Articular chondrocyte of knee joint (primary cell): Measurements from ENCODE around the gene MS4A13. TPM values are rescaled to one million over a fixed set of nuclear protein-coding genes. Genes with fewer than 3 reads are reported as not detected.

Source experiments
- total RNA-seq: library from RNA; depleted of rRNA; stranded (reverse); fragments of >200 nt; gene quantifications from 2 replicates; pipeline ENCODE4 v1.2.3, GENCODE V29; 2012

MS4A13 gene
- total RNA-seq: not detected in 2 replicates

GRCh38 chr11:60515144-60515855 is at the start of gene MS4A13:
TSS of gene MS4A13 (plus strand) at chr11:60515392. CDS start at chr11:60518084, 2,692 bp downstream.

DNA sequence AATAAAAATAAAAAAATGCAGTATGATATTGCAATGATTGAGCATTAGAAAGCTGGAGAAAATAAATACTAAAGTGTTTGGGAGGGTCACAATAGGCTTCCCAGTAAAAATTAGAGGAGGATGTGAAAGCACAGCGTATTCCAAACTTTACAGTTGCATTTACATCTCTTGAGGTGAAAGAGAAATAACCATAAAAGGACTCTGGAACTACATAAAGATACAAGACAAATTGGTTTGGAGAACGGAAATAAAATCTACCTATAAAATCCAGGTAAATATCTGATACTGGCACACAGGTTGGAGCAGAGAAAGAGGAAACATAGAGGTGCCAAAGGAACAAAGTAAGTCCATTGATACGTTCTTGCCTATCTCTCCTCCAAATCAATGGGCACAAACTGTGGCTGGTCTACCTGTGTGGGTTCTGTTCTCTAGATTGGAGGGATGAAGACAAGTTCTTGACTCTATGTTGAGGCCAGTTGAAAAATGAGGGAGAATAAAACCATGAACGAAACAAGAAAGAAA is 22.6 kb upstream of the MS4A13 start, which contains the start of gene MS4A12:
MS4A12 (plus strand) TSS at position 291 of the 522 bp plus-strand sequence. CDS start 4,541 bp downstream, outside the sequence.

Other genes starting within 250 kb of the MS4A13 start
- gene MS4A4A, start 234.7 kb upstream of the MS4A13 start, total RNA-seq: not detected in 2 replicates
- not detected in 2 replicates for gene MS4A6E, start 188.1 kb upstream of the MS4A13 start, total RNA-seq
- gene MS4A7, start 136.9 kb upstream of the MS4A13 start, total RNA-seq: not detected in 2 replicates
- not detected in 2 replicates for gene MS4A14, start 118.9 kb upstream of the MS4A13 start, total RNA-seq
- not detected in 2 replicates for gene MS4A5, start 85.8 kb upstream of the MS4A13 start, total RNA-seq
- not detected in 2 replicates for gene MS4A1, start 59.5 kb upstream of the MS4A13 start, total RNA-seq
- not detected in 2 replicates for gene MS4A12, start 22.6 kb upstream of the MS4A13 start, total RNA-seq
- gene MS4A8, start 184.2 kb downstream of the MS4A13 start, total RNA-seq: not detected in 2 replicates
- gene MS4A18, start 209.3 kb downstream of the MS4A13 start, total RNA-seq: not detected in 2 replicates
- not detected in 2 replicates for gene MS4A15, start 241.5 kb downstream of the MS4A13 start, total RNA-seq